ENCODE data around the gene SOBP. TPM values are rescaled to one million over a fixed set of nuclear protein-coding genes. Genes with fewer than 3 reads are reported as not detected.

The SOBP gene
- total RNA-seq, 4 donors from 2014 or later, result 16.2 to 29.9 (median 19.2) TPM

DNA sequence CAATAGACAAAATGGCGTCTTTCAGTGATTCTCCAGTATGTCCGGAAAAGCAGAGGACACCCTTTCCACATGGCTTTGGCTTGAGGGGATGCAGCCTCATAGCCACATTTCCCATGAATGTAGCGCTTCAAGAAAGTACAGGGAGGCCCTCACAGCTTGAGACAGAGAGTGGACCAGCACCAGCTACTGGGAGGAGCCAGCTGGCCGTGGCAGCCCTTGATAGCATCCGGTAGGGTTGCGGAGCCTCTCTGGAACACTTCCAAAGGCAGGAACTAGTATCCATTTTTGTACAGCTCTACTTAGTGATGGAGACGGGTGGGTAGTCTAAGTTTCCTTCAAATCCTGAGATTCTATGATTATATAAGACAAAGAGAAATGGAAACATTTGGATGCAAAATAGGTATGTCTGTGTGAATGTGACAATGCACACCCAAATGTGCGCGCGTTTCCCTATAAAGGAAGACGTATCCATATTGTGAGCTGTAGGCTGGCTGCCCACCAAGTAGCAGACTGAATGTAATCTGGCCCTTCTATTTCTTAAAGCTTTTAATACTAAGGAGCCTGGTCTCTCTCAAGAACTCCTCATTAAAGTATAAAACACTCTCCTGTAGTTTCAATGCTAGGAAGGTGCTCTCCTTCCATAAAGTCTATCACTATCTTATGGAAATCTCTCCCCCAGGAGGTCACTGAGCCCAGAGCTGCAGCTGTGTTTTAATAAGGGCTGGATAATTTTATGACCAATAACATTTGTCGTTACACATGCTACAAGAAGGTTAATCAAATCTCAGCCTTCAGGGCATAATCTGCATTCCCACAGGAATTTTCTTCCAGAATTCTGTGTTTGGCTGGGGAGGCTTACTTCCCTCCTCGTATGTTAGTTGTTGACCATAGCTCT lies 74.0 kb downstream of the SOBP start:
- H3K4me1 ChIP-seq, result peaks cover 6 to 39% (median 11%) of the 10 kb centered on the region in 3 donors
- TF ChIP-seq POLR2AphosphoS5 (IDR thresholded peaks at IDR 0.05), result no peak
- no peaks in the 10 kb centered on the region for H3K9me3 ChIP-seq
- H3K27ac ChIP-seq, result peak overlapping the region; percentile 40 to 54 (median 51)
- no peaks in the 10 kb centered on the region for H3K36me3 ChIP-seq
- no peaks in the 10 kb centered on the region for H3K27me3 ChIP-seq
- 43 to 69% methylated on average over 9 to 12 of the region's 13 CpGs for WGBS, 2 donors (ENCODE audit: low coverage in 1 of 2)
- ATAC-seq, result no peak
- no peak overlapping the region for H3K4me3 ChIP-seq

DNA sequence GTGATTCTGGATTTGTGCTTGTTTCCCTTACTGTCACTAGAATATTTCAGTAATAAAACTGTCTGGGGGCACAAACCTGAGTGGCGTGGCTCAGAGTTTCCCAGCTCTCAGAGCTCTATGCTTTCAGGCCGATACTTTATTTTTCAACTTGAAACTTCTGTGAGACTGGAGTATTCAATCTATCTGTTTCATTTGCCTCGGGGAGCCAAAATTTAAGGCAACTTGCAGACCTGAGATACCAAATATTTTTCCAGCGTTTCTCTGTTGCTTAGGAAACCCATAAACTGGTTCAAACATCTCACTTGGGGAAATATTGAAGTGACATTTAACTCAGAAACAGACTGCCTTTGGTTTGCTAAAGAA lies 74.7 kb downstream of the SOBP start:
- Histone ChIP-seq H3K4me1 (peaks cover 6 to 39% (median 11%) of the 10 kb centered on the region in 3 donors), H3K27me3 (no peaks in the 10 kb centered on the region), H3K36me3 (no peaks in the 10 kb centered on the region), H3K4me3 (no peak overlapping the region), H3K9me3 (no peaks in the 10 kb centered on the region), H3K27ac (peak overlapping the region; percentile 40 to 54 (median 51))
- 3 to 18% methylated on average over 3 to 4 of the region's 4 CpGs for WGBS, 2 donors (ENCODE audit: low coverage in 1 of 2)
- no peak for ATAC-seq
- no peak for TF ChIP-seq EP300 (IDR thresholded peaks at IDR 0.05)
- TF ChIP-seq, protein P1, sequence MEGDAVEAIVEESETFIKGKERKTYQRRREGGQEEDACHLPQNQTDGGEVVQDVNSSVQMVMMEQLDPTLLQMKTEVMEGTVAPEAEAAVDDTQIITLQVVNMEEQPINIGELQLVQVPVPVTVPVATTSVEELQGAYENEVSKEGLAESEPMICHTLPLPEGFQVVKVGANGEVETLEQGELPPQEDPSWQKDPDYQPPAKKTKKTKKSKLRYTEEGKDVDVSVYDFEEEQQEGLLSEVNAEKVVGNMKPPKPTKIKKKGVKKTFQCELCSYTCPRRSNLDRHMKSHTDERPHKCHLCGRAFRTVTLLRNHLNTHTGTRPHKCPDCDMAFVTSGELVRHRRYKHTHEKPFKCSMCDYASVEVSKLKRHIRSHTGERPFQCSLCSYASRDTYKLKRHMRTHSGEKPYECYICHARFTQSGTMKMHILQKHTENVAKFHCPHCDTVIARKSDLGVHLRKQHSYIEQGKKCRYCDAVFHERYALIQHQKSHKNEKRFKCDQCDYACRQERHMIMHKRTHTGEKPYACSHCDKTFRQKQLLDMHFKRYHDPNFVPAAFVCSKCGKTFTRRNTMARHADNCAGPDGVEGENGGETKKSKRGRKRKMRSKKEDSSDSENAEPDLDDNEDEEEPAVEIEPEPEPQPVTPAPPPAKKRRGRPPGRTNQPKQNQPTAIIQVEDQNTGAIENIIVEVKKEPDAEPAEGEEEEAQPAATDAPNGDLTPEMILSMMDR (IDR thresholded peaks at IDR 0.05), result no peak
- TF ChIP-seq POLR2A (IDR thresholded peaks at IDR 0.05), result no peak
- TF ChIP-seq POLR2AphosphoS5 (IDR thresholded peaks at IDR 0.05), result no peak

DNA sequence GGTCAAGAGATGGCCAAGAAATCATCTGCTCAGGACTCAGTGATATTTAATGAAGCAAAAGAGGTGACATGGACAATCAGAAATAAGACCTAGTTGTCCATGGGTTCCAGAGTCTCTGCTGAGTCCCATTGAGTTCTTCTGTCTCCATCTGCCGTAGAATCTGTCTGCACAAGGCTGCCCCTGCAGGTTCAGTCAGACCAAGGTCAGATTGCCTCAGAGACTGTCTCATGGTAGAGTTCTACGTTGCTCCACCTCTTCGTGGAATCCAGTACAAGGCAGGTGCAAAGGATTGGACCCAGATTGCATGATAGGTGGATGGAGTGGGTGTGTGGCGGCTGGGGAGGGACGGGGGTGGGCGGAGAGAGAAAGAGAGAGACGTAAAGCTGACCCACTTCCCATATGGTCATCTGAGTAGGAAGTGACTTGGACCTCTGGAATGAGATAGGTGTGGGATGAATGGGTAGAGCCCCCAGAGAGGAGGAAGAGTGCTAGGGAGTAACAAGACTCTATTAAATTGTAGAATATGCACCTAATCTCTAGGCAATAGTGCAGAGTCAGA lies 75.3 kb downstream of the SOBP start:
- H3K36me3 ChIP-seq, result no peaks in the 10 kb centered on the region
- H3K27ac ChIP-seq, result peak overlapping the region in 1 of 4 donors; percentile 40
- ATAC-seq, result no peak
- H3K27me3 ChIP-seq, result no peaks in the 10 kb centered on the region
- no peak overlapping the region for H3K4me3 ChIP-seq
- H3K4me1 ChIP-seq, result peaks cover 6 to 36% (median 11%) of the 10 kb centered on the region in 3 donors
- TF ChIP-seq POLR2A (IDR thresholded peaks at IDR 0.05), result no peak
- TF ChIP-seq EP300 (IDR thresholded peaks at IDR 0.05), result no peak
- TF ChIP-seq, protein P1 (IDR thresholded peaks at IDR 0.05), result no peak
- TF ChIP-seq POLR2AphosphoS5 (IDR thresholded peaks at IDR 0.05), result no peak
- no peaks in the 10 kb centered on the region for H3K9me3 ChIP-seq
- WGBS, 2 donors (ENCODE audit: low coverage in 1 of 2), result 72 to 78% methylated on average over 2 to 5 of the region's 7 CpGs

DNA sequence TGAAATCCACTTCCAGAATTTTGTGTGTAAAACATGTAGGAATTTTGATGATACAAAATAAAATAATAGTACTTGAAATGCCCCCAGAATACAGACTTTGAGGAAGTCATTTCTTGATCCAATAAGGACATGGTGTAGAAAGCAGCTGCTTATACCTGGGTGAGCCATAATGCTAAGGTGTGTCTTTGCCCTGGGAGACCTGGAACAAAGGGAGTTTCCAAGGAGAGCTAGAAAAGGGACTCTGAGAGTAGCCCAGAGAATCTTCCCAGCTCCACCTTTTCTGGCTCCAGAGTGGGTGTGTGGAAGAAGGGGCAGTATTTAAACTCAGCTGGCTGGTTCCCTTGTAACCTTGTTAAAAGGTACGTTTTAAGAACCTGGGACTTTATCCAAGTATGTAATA lies 77.7 kb downstream of the SOBP start:
- H3K27ac ChIP-seq, result no peak overlapping the region
- TF ChIP-seq, protein P1 (IDR thresholded peaks at IDR 0.05), result no peak
- TF ChIP-seq POLR2A (IDR thresholded peaks at IDR 0.05) (no peak), POLR2AphosphoS5 (IDR thresholded peaks at IDR 0.05) (no peak), EP300 (IDR thresholded peaks at IDR 0.05) (no peak)
- peaks cover 6 to 21% (median 11%) of the 10 kb centered on the region in 3 donors for H3K4me1 ChIP-seq
- H3K4me3 ChIP-seq, result no peak overlapping the region
- 30 to 73% methylated on average over 1 of the region's 1 CpG for WGBS, 2 donors (ENCODE audit: low coverage in 1 of 2)
- H3K27me3 ChIP-seq, result no peaks in the 10 kb centered on the region
- H3K36me3 ChIP-seq, result no peaks in the 10 kb centered on the region
- H3K9me3 ChIP-seq, result no peaks in the 10 kb centered on the region
- no peak for ATAC-seq

DNA sequence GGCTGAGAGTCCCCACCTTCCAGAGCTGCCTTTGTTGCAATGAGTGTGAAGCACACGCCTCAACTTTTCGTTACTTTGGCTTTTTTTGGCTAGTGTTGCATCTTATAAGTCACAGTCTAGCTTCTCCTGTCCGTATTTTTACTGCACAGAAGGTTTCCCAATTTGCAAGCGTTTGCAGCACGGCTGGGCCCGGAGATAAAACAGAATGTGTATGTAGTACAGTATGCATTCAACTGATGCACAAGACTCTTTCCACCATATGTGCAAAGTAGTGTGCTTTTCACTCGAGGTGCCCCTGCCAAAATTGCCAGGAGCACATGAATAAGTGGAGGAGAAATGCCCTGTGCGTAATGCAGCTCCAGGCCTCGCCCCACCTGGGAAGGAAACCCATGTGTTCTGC lies 79.6 kb downstream of the SOBP start:
- H3K27ac ChIP-seq, result no peak overlapping the region
- TF ChIP-seq, protein P1 (IDR thresholded peaks at IDR 0.05), result no peak
- TF ChIP-seq POLR2AphosphoS5 (IDR thresholded peaks at IDR 0.05), result no peak
- TF ChIP-seq EP300 (IDR thresholded peaks at IDR 0.05), result no peak
- no peak for TF ChIP-seq POLR2A (IDR thresholded peaks at IDR 0.05)
- 93 to 100% methylated on average over 3 to 9 of the region's 9 CpGs for WGBS, 2 donors (ENCODE audit: low coverage in 1 of 2)
- peaks cover 0 to 10% (median 3%) of the 10 kb centered on the region in 3 donors for H3K4me1 ChIP-seq
- H3K36me3 ChIP-seq, result peaks cover 0 to 2% of the 10 kb centered on the region in 2 donors
- no peaks in the 10 kb centered on the region for H3K9me3 ChIP-seq
- no peak for ATAC-seq
- H3K4me3 ChIP-seq, result no peak overlapping the region
- H3K27me3 ChIP-seq, result no peaks in the 10 kb centered on the region
